Panc1 (cell line): ENCODE measurements around the gene MOGAT3. TPM values are rescaled to one million over a fixed set of nuclear protein-coding genes. Genes with fewer than 3 reads are reported as not detected.

Experiments
- ATAC-seq: fragments of 200-7000 bp; cut with Tn5 transposase; 2 replicates; pipeline ENCODE4 v1.9.1; 2020; ENCODE audit warnings: mild to moderate bottlenecking, moderate library complexity
- BruUV-seq: library from RNA; stranded (reverse); fragments of 400-500 nt; replicated peaks from 2 replicates; lab custom pipeline; 2021; lab: Mats Ljungman, UMichigan
- CTCF ChIA-PET: fragments of 300-600 bp; sonication (Branson Sonifier 250); formaldehyde crosslinking; loops from one replicate; lab custom pipeline; 2022; ENCODE audit warnings: antibody characterized with exemption; lab: Charles Lee
- POLR2A ChIA-PET: fragments of 300-600 bp; sonication (Branson Sonifier 250); formaldehyde crosslinking; loops from one replicate; lab custom pipeline; 2022; ENCODE audit warnings: antibody characterized with exemption; lab: Charles Lee
- DNase-seq: peaks from one replicate; pipeline ENCODE4 v3.0.0-alpha.2; 2010; ENCODE audit warnings: low read depth, low spot score
- H3K27ac ChIP-seq: 2 replicates; pipeline ENCODE4 v1.5.1; 2011; ENCODE audit warnings: mild to moderate bottlenecking, low read length, inconsistent platforms
- H3K27me3 ChIP-seq: fragments of 200-500 bp; sonication (Bioruptor generic); 2 replicates; pipeline ENCODE4 v1.6.0; 2014; ENCODE audit warnings: low read length, inconsistent platforms; ENCODE audit not compliant: control insufficient read depth, insufficient read depth
- H3K36me3 ChIP-seq: fragments of 200-500 bp; sonication (Bioruptor generic); 2 replicates; pipeline ENCODE4 v1.5.1; 2014; ENCODE audit warnings: inconsistent platforms, mild to moderate bottlenecking, low read length, moderate library complexity; ENCODE audit not compliant: control insufficient read depth, insufficient read depth
- H3K4me1 ChIP-seq: 2 replicates; pipeline ENCODE4 v1.5.1; 2011; ENCODE audit warnings: inconsistent platforms, mild to moderate bottlenecking, low read length, moderate library complexity; ENCODE audit not compliant: control insufficient read depth, insufficient read depth
- H3K4me3 ChIP-seq, 2 experiments: 2 replicates each; pipeline ENCODE4 v1.5.1; 2011 to 2012; ENCODE audit warnings: low read depth in 2 of 2, low read length in 2 of 2, mild to moderate bottlenecking in 2 of 2, inconsistent platforms in 1 of 2, moderate library complexity in 1 of 2
- H3K9me3 ChIP-seq: fragments of 200-500 bp; sonication (Bioruptor generic); 2 replicates; pipeline ENCODE4 v1.5.1; 2014; ENCODE audit warnings: low read depth, mild to moderate bottlenecking, inconsistent platforms, low read length, moderate library complexity; ENCODE audit not compliant: control insufficient read depth, insufficient read depth
- POLR2AphosphoS5 ChIP-seq: IDR thresholded peaks from 2 replicates; pipeline ENCODE4 v1.6.1; 2012; ENCODE audit warnings: mild to moderate bottlenecking, low read depth, low read length, moderate library complexity
- SIN3A ChIP-seq: IDR thresholded peaks from 2 replicates; pipeline ENCODE4 v1.6.1; 2012; ENCODE audit warnings: low read depth, mild to moderate bottlenecking, low read length, moderate library complexity, borderline replicate concordance; ENCODE audit not compliant: insufficient read depth
- TCF7L2 ChIP-seq: IDR thresholded peaks from 2 replicates; pipeline ENCODE4 v1.6.1; 2011; ENCODE audit warnings: mild to moderate bottlenecking, low read depth, low read length, inconsistent platforms
- in situ Hi-C: cut with HindIII; loops from 2 replicates; pipeline ENCODE4 v1.10.0; 2016; ENCODE audit warnings: low sequenced_read_pairs, low pct_unique_long_range_greater_than_20kb
- intact Hi-C: fragments of 100-400 bp; cut with micrococcal nuclease; formaldehyde crosslinking; loops from one replicate; pipeline ENCODE4 v1.10.0; 2022; ENCODE audit not compliant: unreplicated experiment
- total RNA-seq: library from RNA; stranded (reverse); gene quantifications from one replicate; pipeline ENCODE4 v1.2.1, GENCODE V29; 2021; ENCODE audit not compliant: unreplicated experiment
- TF ChIP-seq, protein P1 (sequence below): fragments of 450-650 bp; IDR thresholded peaks from 2 replicates; pipeline ENCODE4 v1.5.1; 2017; ENCODE audit warnings: mild to moderate bottlenecking
- TF ChIP-seq, protein P2 (sequence below), 2 experiments: IDR thresholded peaks; 2 replicates each; pipeline ENCODE4 v1.6.1; 2011 to 2012; ENCODE audit warnings: low read depth in 2 of 2, control low read depth in 1 of 2, low read length in 1 of 2, mild to moderate bottlenecking in 1 of 2, moderate library complexity in 1 of 2; ENCODE audit not compliant: insufficient read depth in 1 of 2

The MOGAT3 gene
- total RNA-seq, 1 experiment from 2014 or later = 0.23 TPM

DNA sequence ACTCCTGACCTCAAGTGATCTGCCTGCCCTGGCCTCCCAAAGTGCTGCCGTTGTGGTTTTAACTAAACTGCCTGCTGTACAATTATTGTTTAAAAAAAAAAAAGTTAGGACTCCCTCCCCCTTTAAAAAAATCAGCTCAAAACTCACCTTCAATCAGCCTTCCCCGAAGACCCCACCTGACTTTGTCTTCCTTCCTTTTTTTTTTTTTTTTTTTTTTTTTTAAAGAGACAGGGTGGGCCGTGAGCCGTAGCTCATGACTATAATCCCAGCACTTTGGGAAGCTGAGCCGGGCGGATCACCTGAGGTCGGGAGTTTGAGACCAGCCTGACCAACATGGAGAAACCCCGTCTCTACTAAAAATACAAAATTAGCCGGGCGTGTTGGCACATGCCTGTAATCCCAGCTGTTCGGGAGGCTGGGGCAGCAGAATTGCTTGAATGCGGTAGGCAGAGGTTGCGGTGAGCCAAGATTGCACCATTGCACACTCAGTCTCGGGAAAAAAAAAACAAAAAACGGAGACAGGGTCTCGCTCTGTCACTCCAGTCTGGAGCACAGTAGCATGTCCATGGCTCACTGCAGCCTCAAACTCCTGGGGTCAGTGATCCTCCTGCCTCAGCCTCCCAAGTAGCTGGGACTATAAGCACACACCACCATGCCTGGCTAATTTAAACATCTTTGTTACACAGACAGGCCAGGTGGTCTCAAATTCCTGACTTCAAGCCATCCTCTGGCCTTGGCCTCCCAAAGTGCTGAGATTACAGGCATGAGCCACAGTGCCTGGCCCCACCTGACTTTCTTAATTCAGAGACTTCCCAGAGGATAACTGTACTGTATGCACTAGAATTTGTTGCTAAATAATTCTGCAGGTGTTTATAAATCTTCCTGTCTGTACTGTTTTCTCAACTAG is 40.9 kb upstream of the MOGAT3 start:
- BruUV-seq = no TSS peak
- POLR2A ChIA-PET = no interaction called here

DNA sequence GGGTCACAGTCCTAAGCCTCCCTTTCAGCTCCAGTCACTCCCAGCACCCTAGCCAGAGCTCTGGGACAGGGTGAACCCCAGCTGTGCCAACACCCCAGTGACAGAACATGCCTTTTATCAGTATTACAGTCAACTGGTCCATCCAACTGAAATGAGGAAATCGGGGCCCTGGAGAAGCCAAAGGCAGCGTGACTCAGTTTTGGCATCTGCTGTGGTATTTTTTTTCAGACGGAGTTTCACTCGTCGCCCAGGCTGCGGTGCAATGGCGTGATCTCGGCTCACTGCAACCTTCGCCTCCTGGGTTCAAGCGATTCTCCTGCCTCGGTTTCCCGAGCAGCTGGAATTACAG is 40.2 kb upstream of the MOGAT3 start:
- CTCF ChIA-PET = interaction anchor here (0.9 kb wide), 1 partner anchor 42 kb away, joined by 10 read pairs; no protein-coding TSS in a partner anchor
- intact Hi-C loops = no loop called here

More for the DNA sequence above, 40.9 kb upstream of the MOGAT3 start:
- H3K9me3 ChIP-seq = no peaks in the 10 kb centered on the region
- H3K4me3 ChIP-seq = no peak overlapping the region
- H3K27ac ChIP-seq = no peak overlapping the region
- no peak for TF ChIP-seq POLR2AphosphoS5
- TF ChIP-seq TCF7L2 = no peak
- TF ChIP-seq SIN3A = no peak
- intact Hi-C loops = no loop called here
- no peak for ATAC-seq
- H3K27me3 ChIP-seq = no peaks in the 10 kb centered on the region
- peaks cover 12% of the 10 kb centered on the region; the same call in 1 of the 2 replicates for H3K4me1 ChIP-seq
- in situ Hi-C loops = no loop called here
- no peaks in the 10 kb centered on the region; the same call in 1 of the 2 replicates for H3K36me3 ChIP-seq
- CTCF ChIA-PET = interaction anchor here (0.9 kb wide), 1 partner anchor 41 kb away, joined by 10 read pairs; no protein-coding TSS in a partner anchor
- no peak for DNase-seq

More for the DNA sequence above, 40.2 kb upstream of the MOGAT3 start:
- Histone ChIP-seq H3K4me3 (no peak overlapping the region), H3K27ac (no peak overlapping the region), H3K36me3 (no peaks in the 10 kb centered on the region; the same call in 1 of the 2 replicates), H3K27me3 (no peaks in the 10 kb centered on the region), H3K4me1 (peaks cover 12% of the 10 kb centered on the region; the same call in 1 of the 2 replicates), H3K9me3 (no peaks in the 10 kb centered on the region)
- TF ChIP-seq, protein P1, sequence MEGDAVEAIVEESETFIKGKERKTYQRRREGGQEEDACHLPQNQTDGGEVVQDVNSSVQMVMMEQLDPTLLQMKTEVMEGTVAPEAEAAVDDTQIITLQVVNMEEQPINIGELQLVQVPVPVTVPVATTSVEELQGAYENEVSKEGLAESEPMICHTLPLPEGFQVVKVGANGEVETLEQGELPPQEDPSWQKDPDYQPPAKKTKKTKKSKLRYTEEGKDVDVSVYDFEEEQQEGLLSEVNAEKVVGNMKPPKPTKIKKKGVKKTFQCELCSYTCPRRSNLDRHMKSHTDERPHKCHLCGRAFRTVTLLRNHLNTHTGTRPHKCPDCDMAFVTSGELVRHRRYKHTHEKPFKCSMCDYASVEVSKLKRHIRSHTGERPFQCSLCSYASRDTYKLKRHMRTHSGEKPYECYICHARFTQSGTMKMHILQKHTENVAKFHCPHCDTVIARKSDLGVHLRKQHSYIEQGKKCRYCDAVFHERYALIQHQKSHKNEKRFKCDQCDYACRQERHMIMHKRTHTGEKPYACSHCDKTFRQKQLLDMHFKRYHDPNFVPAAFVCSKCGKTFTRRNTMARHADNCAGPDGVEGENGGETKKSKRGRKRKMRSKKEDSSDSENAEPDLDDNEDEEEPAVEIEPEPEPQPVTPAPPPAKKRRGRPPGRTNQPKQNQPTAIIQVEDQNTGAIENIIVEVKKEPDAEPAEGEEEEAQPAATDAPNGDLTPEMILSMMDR = no peak
- TF ChIP-seq POLR2AphosphoS5 = no peak
- no peak for TF ChIP-seq SIN3A
- TF ChIP-seq, protein P2, sequence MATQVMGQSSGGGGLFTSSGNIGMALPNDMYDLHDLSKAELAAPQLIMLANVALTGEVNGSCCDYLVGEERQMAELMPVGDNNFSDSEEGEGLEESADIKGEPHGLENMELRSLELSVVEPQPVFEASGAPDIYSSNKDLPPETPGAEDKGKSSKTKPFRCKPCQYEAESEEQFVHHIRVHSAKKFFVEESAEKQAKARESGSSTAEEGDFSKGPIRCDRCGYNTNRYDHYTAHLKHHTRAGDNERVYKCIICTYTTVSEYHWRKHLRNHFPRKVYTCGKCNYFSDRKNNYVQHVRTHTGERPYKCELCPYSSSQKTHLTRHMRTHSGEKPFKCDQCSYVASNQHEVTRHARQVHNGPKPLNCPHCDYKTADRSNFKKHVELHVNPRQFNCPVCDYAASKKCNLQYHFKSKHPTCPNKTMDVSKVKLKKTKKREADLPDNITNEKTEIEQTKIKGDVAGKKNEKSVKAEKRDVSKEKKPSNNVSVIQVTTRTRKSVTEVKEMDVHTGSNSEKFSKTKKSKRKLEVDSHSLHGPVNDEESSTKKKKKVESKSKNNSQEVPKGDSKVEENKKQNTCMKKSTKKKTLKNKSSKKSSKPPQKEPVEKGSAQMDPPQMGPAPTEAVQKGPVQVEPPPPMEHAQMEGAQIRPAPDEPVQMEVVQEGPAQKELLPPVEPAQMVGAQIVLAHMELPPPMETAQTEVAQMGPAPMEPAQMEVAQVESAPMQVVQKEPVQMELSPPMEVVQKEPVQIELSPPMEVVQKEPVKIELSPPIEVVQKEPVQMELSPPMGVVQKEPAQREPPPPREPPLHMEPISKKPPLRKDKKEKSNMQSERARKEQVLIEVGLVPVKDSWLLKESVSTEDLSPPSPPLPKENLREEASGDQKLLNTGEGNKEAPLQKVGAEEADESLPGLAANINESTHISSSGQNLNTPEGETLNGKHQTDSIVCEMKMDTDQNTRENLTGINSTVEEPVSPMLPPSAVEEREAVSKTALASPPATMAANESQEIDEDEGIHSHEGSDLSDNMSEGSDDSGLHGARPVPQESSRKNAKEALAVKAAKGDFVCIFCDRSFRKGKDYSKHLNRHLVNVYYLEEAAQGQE (IDR thresholded peaks at IDR 0.05; ENCODE audit: insufficient read depth in 1 of 2, low read depth in 2 of 2, low read length in 1 of 2) = no peak
- TF ChIP-seq TCF7L2 = no peak
- BruUV-seq = no TSS peak
- ATAC-seq (no peak), DNase-seq (no peak)
- POLR2A ChIA-PET = no interaction called here
- in situ Hi-C loops = no loop called here
